ENCODE data around the gene ZNF488. TPM values are rescaled to one million over a fixed set of nuclear protein-coding genes. Genes with fewer than 3 reads are reported as not detected.

The ZNF488 gene
- polyA plus RNA-seq, 2 of the 4 experiments (the other 2 are of a cell fraction) = 4.0 to 8.3 TPM

DNA sequence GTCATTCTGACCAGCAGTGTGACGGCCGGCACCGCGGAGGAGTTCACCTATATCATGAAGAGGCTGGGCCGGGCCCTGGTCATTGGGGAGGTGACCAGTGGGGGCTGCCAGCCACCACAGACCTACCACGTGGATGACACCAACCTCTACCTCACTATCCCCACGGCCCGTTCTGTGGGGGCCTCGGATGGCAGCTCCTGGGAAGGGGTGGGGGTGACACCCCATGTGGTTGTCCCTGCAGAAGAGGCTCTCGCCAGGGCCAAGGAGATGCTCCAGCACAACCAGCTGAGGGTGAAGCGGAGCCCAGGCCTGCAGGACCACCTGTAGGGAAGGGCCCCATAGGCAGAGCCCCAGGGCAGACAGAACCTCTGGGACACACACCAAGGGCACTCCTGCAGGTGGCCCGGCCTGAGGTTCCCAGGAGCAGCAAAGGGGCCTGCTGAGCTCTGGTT lies 26.9 kb downstream of the ZNF488 start:
- 73% methylated on average over 9 of the region's 12 CpGs for WGBS (ENCODE audit: missing lambda C conversion rate)

DNA sequence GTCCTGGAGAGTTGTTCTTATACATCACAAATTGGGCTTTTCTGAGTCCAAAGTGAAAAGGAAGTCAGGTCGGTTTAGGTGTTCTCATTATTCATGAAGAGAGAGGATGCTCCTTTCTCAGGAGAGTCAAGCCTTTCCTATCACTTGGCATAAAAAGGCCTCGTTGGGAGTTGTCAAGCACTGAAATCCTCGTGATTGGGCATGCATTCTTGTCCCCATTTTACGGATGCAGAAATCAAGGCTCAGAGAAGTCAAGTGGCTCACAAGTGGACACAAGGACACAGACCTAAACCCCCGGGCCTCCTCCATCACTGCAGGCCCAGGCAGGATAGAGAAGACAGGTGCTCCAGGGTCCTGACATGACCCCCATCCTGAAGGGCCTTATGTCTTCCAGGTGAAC lies 27.4 kb downstream of the ZNF488 start:
- POLR2A ChIA-PET = no interaction called here
- no peak for TF ChIP-seq KDM5A (IDR thresholded peaks at IDR 0.05)
- TF ChIP-seq, protein P1, sequence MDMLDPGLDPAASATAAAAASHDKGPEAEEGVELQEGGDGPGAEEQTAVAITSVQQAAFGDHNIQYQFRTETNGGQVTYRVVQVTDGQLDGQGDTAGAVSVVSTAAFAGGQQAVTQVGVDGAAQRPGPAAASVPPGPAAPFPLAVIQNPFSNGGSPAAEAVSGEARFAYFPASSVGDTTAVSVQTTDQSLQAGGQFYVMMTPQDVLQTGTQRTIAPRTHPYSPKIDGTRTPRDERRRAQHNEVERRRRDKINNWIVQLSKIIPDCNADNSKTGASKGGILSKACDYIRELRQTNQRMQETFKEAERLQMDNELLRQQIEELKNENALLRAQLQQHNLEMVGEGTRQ (IDR thresholded peaks at IDR 0.05) = no peak
- no peak for TF ChIP-seq RCOR1 (IDR thresholded peaks at IDR 0.05; ENCODE audit: low read depth, low read length)
- TF ChIP-seq, protein P2, sequence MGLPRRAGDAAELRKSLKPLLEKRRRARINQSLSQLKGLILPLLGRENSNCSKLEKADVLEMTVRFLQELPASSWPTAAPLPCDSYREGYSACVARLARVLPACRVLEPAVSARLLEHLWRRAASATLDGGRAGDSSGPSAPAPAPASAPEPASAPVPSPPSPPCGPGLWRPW (IDR thresholded peaks at IDR 0.05) = no peak
- no peak for TF ChIP-seq ESRRA (IDR thresholded peaks at IDR 0.05; ENCODE audit: borderline replicate concordance, low read length)
- no peak for TF ChIP-seq BHLHE40 (IDR thresholded peaks at IDR 0.05; ENCODE audit: low read depth, low read length)
- TF ChIP-seq, protein P3, sequence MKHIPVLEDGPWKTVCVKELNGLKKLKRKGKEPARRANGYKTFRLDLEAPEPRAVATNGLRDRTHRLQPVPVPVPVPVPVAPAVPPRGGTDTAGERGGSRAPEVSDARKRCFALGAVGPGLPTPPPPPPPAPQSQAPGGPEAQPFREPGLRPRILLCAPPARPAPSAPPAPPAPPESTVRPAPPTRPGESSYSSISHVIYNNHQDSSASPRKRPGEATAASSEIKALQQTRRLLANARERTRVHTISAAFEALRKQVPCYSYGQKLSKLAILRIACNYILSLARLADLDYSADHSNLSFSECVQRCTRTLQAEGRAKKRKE (CRISPR knock-in tag; IDR thresholded peaks at IDR 0.05; ENCODE audit: low read depth) = no peak
- TF ChIP-seq ZSCAN20 (CRISPR knock-in tag; IDR thresholded peaks at IDR 0.05) = no peak
- no peak for TF ChIP-seq ZNF302 (CRISPR knock-in tag; IDR thresholded peaks at IDR 0.05)
- no peak for TF ChIP-seq RAD21 (conservative IDR thresholded peaks at IDR 0.05 in 1 of 2, IDR thresholded peaks at IDR 0.05 in 1 of 2)
- no peak for TF ChIP-seq NFE2L2 (conservative IDR thresholded peaks at IDR 0.05; ENCODE audit: low read length)
- no peak for TF ChIP-seq CEBPB (IDR thresholded peaks at IDR 0.05)
- TF ChIP-seq CHD2 (IDR thresholded peaks at IDR 0.05; ENCODE audit: low read length, partially characterized antibody) = no peak
- no peak for TF ChIP-seq KDM1A (IDR thresholded peaks at IDR 0.05; ENCODE audit: low read depth)
- no peak for TF ChIP-seq POLR2AphosphoS2 (conservative IDR thresholded peaks at IDR 0.05; ENCODE audit: low read length)
- TF ChIP-seq JUN (IDR thresholded peaks at IDR 0.05) = no peak
- no peak for TF ChIP-seq GATA3 (IDR thresholded peaks at IDR 0.05; ENCODE audit: borderline replicate concordance)
- TF ChIP-seq MAFK (IDR thresholded peaks at IDR 0.05; ENCODE audit: partially characterized antibody) = no peak
- no peak for TF ChIP-seq HDAC2 (IDR thresholded peaks at IDR 0.05)

More for the DNA sequence above, 26.9 kb downstream of the ZNF488 start:
- FAIRE-seq = no peak
- Histone ChIP-seq H3K9me3 (no peaks in the 10 kb centered on the region), H3K27ac (no peak overlapping the region), H3K4me3 (no peak overlapping the region), H3K4me2 (no peak overlapping the region), H3K4me1 (no peaks in the 10 kb centered on the region)
- no peak for DNase-seq (ENCODE audit: low read depth in 1 of 2, low spot score in 1 of 2)
- CTCF ChIA-PET = interaction anchor here (0.8 to 5.0 kb wide), 2 partner anchors 13 to 16 kb away, joined by 3 to 27 read pairs; no protein-coding TSS in a partner anchor
- TF ChIP-seq ESRRA (IDR thresholded peaks at IDR 0.05; ENCODE audit: borderline replicate concordance, low read length) (no peak), FOXS1 (CRISPR knock-in tag; IDR thresholded peaks at IDR 0.05) (no peak), JUN (IDR thresholded peaks at IDR 0.05) (no peak), HOXA7 (CRISPR knock-in tag; IDR thresholded peaks at IDR 0.05) (no peak), SMC3 (IDR thresholded peaks at IDR 0.05) (no peak), MAFK (IDR thresholded peaks at IDR 0.05; ENCODE audit: partially characterized antibody) (no peak), CEBPB (IDR thresholded peaks at IDR 0.05) (no peak), HEYL (CRISPR knock-in tag; IDR thresholded peaks at IDR 0.05) (no peak), EHF (CRISPR knock-in tag; IDR thresholded peaks at IDR 0.05) (no peak), CHD2 (IDR thresholded peaks at IDR 0.05; ENCODE audit: low read length, partially characterized antibody) (no peak), CHD4 (IDR thresholded peaks at IDR 0.05; ENCODE audit: borderline replicate concordance) (no peak)
- TF ChIP-seq, protein P4, sequence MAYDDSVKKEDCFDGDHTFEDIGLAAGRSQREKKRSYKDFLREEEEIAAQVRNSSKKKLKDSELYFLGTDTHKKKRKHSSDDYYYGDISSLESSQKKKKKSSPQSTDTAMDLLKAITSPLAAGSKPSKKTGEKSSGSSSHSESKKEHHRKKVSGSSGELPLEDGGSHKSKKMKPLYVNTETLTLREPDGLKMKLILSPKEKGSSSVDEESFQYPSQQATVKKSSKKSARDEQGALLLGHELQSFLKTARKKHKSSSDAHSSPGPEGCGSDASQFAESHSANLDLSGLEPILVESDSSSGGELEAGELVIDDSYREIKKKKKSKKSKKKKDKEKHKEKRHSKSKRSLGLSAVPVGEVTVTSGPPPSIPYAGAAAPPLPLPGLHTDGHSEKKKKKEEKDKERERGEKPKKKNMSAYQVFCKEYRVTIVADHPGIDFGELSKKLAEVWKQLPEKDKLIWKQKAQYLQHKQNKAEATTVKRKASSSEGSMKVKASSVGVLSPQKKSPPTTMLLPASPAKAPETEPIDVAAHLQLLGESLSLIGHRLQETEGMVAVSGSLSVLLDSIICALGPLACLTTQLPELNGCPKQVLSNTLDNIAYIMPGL (CRISPR knock-in tag; IDR thresholded peaks at IDR 0.05; ENCODE audit: borderline replicate concordance) = no peak
- TF ChIP-seq, protein P5, sequence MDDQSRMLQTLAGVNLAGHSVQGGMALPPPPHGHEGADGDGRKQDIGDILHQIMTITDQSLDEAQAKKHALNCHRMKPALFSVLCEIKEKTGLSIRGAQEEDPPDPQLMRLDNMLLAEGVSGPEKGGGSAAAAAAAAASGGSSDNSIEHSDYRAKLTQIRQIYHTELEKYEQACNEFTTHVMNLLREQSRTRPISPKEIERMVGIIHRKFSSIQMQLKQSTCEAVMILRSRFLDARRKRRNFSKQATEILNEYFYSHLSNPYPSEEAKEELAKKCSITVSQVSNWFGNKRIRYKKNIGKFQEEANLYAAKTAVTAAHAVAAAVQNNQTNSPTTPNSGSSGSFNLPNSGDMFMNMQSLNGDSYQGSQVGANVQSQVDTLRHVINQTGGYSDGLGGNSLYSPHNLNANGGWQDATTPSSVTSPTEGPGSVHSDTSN (IDR thresholded peaks at IDR 0.05) = no peak
- TF ChIP-seq, protein P6, sequence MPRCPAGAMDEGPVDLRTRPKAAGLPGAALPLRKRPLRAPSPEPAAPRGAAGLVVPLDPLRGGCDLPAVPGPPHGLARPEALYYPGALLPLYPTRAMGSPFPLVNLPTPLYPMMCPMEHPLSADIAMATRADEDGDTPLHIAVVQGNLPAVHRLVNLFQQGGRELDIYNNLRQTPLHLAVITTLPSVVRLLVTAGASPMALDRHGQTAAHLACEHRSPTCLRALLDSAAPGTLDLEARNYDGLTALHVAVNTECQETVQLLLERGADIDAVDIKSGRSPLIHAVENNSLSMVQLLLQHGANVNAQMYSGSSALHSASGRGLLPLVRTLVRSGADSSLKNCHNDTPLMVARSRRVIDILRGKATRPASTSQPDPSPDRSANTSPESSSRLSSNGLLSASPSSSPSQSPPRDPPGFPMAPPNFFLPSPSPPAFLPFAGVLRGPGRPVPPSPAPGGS (IDR thresholded peaks at IDR 0.05) = no peak
- ATAC-seq = no peak
- POLR2A ChIA-PET = no interaction called here

More for the DNA sequence above, 27.4 kb downstream of the ZNF488 start:
- no peak overlapping the region for H3K4me3 ChIP-seq
- no peak overlapping the region for H3K4me2 ChIP-seq
- no peaks in the 10 kb centered on the region for H3K4me1 ChIP-seq
- DNase-seq (ENCODE audit: low read depth in 1 of 2, low spot score in 1 of 2) (no peak), FAIRE-seq (no peak), ATAC-seq (no peak)
- no peak overlapping the region for H3K27ac ChIP-seq
- no peaks in the 10 kb centered on the region for H3K9me3 ChIP-seq
- CTCF ChIA-PET = interaction anchor here (1.1 kb wide), 1 partner anchor 309 kb away, joined by 5 read pairs; no protein-coding TSS in a partner anchor
- WGBS (ENCODE audit: missing lambda C conversion rate) = 50% methylated on average over 4 of the region's 5 CpGs

Measured in A549 (cell line).